Measurements from ENCODE around the gene STK38. TPM values are rescaled to one million over a fixed set of nuclear protein-coding genes. Genes with fewer than 3 reads are reported as not detected.

The STK38 gene
- total RNA-seq, 4 donors from 2014 or later: 27.3 to 52.9 (median 44.5) TPM

GRCh38 chr6:36525346-36525745 is 21.9 kb downstream of the STK38 start:
- TF ChIP-seq, protein P1, sequence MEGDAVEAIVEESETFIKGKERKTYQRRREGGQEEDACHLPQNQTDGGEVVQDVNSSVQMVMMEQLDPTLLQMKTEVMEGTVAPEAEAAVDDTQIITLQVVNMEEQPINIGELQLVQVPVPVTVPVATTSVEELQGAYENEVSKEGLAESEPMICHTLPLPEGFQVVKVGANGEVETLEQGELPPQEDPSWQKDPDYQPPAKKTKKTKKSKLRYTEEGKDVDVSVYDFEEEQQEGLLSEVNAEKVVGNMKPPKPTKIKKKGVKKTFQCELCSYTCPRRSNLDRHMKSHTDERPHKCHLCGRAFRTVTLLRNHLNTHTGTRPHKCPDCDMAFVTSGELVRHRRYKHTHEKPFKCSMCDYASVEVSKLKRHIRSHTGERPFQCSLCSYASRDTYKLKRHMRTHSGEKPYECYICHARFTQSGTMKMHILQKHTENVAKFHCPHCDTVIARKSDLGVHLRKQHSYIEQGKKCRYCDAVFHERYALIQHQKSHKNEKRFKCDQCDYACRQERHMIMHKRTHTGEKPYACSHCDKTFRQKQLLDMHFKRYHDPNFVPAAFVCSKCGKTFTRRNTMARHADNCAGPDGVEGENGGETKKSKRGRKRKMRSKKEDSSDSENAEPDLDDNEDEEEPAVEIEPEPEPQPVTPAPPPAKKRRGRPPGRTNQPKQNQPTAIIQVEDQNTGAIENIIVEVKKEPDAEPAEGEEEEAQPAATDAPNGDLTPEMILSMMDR (IDR thresholded peaks at IDR 0.05; ENCODE audit: low read depth): no peak

DNA sequence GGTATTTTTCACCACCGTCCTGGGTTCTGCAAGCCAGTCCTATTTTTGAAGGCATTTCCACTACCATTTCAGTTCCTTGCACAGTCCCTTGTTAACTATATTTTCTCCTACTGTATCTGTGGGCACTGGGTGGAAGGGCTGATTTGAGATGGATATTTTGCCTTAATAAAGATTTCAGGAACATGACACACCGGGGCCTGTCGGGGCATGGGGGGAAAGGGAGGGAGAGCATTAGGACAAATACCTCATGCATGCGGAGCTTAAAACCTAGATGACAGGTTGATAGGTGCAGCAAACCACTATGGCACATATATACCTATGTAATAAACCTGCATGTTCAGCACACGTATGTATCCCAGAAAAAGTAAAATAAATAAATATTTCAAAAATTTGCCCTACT is 22.4 kb downstream of the STK38 start:
- TF ChIP-seq, protein P1 (IDR thresholded peaks at IDR 0.05; ENCODE audit: low read depth): no peak

DNA sequence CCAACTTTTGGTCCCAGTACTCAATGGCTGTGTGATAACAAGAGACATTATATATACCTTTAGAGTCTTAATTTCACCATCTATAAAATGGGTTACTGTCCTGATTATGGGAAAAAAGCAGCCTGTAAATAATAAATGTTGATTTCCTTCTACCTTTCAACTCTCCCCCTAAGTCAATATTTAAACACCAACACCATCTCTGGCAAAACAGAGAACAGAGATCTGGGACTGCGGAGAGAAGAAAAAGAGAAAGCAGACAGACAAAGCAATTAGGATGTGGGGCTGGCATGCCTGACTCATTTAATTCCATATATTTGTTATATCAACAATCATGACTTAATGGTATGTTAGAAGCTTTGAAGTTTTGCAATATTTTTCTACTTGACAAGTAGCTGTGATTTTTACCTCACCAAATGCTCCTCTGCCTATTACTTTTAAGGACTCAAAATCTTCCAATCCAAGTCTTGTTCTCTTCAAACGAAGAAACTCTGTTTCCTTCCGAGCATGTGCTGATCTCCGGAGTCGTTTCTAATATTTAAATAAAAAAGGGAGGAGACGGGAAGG is 23.3 kb downstream of the STK38 start:
- TF ChIP-seq, protein P1 (IDR thresholded peaks at IDR 0.05; ENCODE audit: low read depth): no peak

GRCh38 chr6:36523451-36523850 is 23.8 kb downstream of the STK38 start:
- TF ChIP-seq, protein P1 (IDR thresholded peaks at IDR 0.05; ENCODE audit: low read depth): no peak

DNA sequence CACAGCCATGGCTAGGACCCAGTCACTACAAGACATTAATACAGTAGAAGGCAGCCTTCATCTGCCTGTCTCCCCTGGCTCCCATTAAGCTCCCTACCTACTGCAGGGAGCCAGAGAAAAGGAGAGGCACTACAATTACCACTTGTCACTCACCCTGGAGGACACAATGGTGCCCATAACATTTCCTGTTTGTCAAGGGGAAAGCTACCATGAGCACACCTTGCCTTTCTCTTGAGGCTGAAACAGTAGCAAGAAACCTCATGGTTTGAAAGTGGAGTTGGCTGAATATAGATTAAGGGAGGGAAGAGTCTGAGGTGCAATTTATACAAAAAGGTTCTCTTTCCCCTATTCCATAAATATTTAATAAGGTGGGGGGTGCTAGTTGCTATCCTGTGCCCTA is 27.9 kb downstream of the STK38 start:
- TF ChIP-seq, protein P1 (IDR thresholded peaks at IDR 0.05; ENCODE audit: low read depth): no peak

DNA sequence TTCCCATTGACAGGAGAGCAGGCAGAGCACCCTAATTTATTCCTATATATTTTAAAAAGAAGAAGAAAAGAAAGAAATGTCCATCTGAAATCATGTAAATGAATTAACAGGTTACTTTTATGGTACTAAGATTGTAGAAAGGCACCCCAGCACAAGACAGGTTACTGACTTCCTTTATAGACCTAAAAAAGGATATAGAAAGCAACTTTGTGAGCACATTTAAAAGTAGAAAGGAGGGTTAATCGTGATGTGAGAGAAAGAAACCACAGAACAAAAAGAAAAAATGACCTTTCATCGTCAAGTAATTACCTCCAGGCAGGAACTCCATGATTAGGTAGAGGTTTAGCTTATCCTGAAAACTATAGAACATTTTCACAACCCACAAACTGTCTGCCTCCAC is 29.9 kb downstream of the STK38 start:
- TF ChIP-seq, protein P1 (IDR thresholded peaks at IDR 0.05; ENCODE audit: low read depth): no peak

- TF ChIP-seq, protein P1 (IDR thresholded peaks at IDR 0.05; ENCODE audit: low read depth): no peak
Measured at GRCh38 chr6:36516988-36517387, 30.3 kb downstream of the STK38 start.

All from subcutaneous adipose tissue (tissue), 4 donors.